ENCODE results near the gene USF2. TPM values are rescaled to one million over a fixed set of nuclear protein-coding genes. Genes with fewer than 3 reads are reported as not detected.

The USF2 gene
- polyA plus RNA-seq, 3 donors = 2.7 to 248 (median 5.0) TPM

- Mint-ChIP-seq H3K4me1 (peaks cover 22% of the 10 kb centered on the region), H3K9me3 (peaks cover 0 to 6% (median 3%) of the 10 kb centered on the region in 7 donors), H3K27ac (no peak overlapping the region), H3K27me3 (ENCODE audit: low read depth in 3 of 3) (peaks cover 2 to 9% (median 3%) of the 10 kb centered on the region in 3 donors), H3K4me3 (no peak overlapping the region), H3K36me3 (no peaks in the 10 kb centered on the region)
- DNase-seq = no peak
- Histone ChIP-seq H3K4me1 (ENCODE audit: control insufficient read depth in 1 of 2, insufficient read depth in 2 of 2, low read length in 2 of 2) (peaks cover 13 to 19% of the 10 kb centered on the region in 2 donors), H3K4me2 (replicated peaks; ENCODE audit: extremely low read depth, low read length, poor library complexity, severe bottlenecking) (no peak overlapping the region), H3K79me2 (ENCODE audit: insufficient read depth, low read length) (no peaks in the 10 kb centered on the region), H3K4me3 (replicated peaks in 1 of 3; ENCODE audit: low read depth in 2 of 3, low read length in 3 of 3) (no peak overlapping the region), H2AFZ (ENCODE audit: insufficient read depth, low read depth, low read length, poor library complexity, severe bottlenecking) (no peak overlapping the region), H3K9me3 (replicated peaks in 1 of 2; ENCODE audit: control insufficient read depth in 1 of 2, insufficient read depth in 1 of 2, low read length in 2 of 2) (peaks cover 0 to 4% of the 10 kb centered on the region in 2 donors), H4K20me1 (ENCODE audit: insufficient read depth, low read length) (no peaks in the 10 kb centered on the region), H3K9ac (ENCODE audit: insufficient read depth, low read length, poor library complexity, severe bottlenecking) (no peak overlapping the region), H3K27ac (ENCODE audit: low read depth in 1 of 2, low read length in 2 of 2) (no peak overlapping the region), H3K27me3 (ENCODE audit: control insufficient read depth in 2 of 2, insufficient read depth in 2 of 2, low read length in 2 of 2) (no peaks in the 10 kb centered on the region), H3K36me3 (replicated peaks in 1 of 2; ENCODE audit: control insufficient read depth in 1 of 2, insufficient read depth in 2 of 2, low read length in 2 of 2) (no peaks in the 10 kb centered on the region)
- no peak for TF ChIP-seq CTCF (IDR thresholded peaks at IDR 0.05)
- WGBS (ENCODE audit: insufficient coverage) = 100% methylated on average over 2 of the region's 4 CpGs
- intact Hi-C loops (cut with micrococcal nuclease) = loop anchor here in 1 of 2 donors (5.0 kb wide), 1 partner anchor 43 kb away; the partner anchor contains the start of gene USF2
Measured at GRCh38 chr19:35223862-35224505, 44.8 kb upstream of the USF2 start.

- intact Hi-C loops (cut with micrococcal nuclease) = loop anchor here in 1 of 2 donors (5.0 kb wide), 1 partner anchor 42 kb away; the partner anchor contains the start of gene USF2
- Mint-ChIP-seq H3K27me3 (ENCODE audit: low read depth in 3 of 3) (peaks cover 3 to 10% (median 6%) of the 10 kb centered on the region in 3 donors), H3K9me3 (peaks cover 0 to 3% (median 0%) of the 10 kb centered on the region in 7 donors), H3K4me3 (no peak overlapping the region), H3K27ac (peak overlapping the region in 1 of 7 donors; percentile 19), H3K36me3 (no peaks in the 10 kb centered on the region), H3K4me1 (peaks cover 22% of the 10 kb centered on the region)
- peaks cover 13 to 19% of the 10 kb centered on the region in 2 donors for H3K4me1 ChIP-seq (ENCODE audit: control insufficient read depth in 1 of 2, insufficient read depth in 2 of 2, low read length in 2 of 2)
- peak overlapping the region; percentile 32 for H2AFZ ChIP-seq (ENCODE audit: insufficient read depth, low read depth, low read length, poor library complexity, severe bottlenecking)
- H3K79me2 ChIP-seq (ENCODE audit: insufficient read depth, low read length) = no peaks in the 10 kb centered on the region
- H3K27ac ChIP-seq (ENCODE audit: low read depth in 1 of 2, low read length in 2 of 2) = no peak overlapping the region
- peak overlapping the region; percentile 30 for H3K4me2 ChIP-seq (replicated peaks; ENCODE audit: extremely low read depth, low read length, poor library complexity, severe bottlenecking)
- H3K27me3 ChIP-seq (ENCODE audit: control insufficient read depth in 2 of 2, insufficient read depth in 2 of 2, low read length in 2 of 2) = no peaks in the 10 kb centered on the region
- H3K36me3 ChIP-seq (replicated peaks in 1 of 2; ENCODE audit: control insufficient read depth in 1 of 2, insufficient read depth in 2 of 2, low read length in 2 of 2) = no peaks in the 10 kb centered on the region
- no peaks in the 10 kb centered on the region for H4K20me1 ChIP-seq (ENCODE audit: insufficient read depth, low read length)
- no peak for TF ChIP-seq CTCF (IDR thresholded peaks at IDR 0.05)
- 89% methylated on average over 38 of the region's 41 CpGs for WGBS (ENCODE audit: insufficient coverage)
- DNase-seq = no peak
- H3K9ac ChIP-seq (ENCODE audit: insufficient read depth, low read length, poor library complexity, severe bottlenecking) = no peak overlapping the region
- H3K4me3 ChIP-seq (replicated peaks in 1 of 3; ENCODE audit: low read depth in 2 of 3, low read length in 3 of 3) = no peak overlapping the region
- H3K9me3 ChIP-seq (replicated peaks in 1 of 2; ENCODE audit: control insufficient read depth in 1 of 2, insufficient read depth in 1 of 2, low read length in 2 of 2) = no peaks in the 10 kb centered on the region
Measured at GRCh38 chr19:35224681-35225571, 43.8 kb upstream of the USF2 start.
